A549 (cell line): Measurements from ENCODE around the gene ZNF580.

Source experiments
- BHLHE40 ChIP-seq: IDR thresholded peaks from 2 replicates; pipeline ENCODE4 v1.6.1; 2012; ENCODE audit warnings: low read depth, low read length, inconsistent platforms
- CTCF ChIP-seq: fragments of >200 bp; sonication (Bioruptor Twin); formaldehyde crosslinking; IDR thresholded peaks from 3 replicates; pipeline ENCODE4 v1.5.1; 2016
- EP300 ChIP-seq, 2 experiments: fragments of >200 bp; sonication (Bioruptor Twin); formaldehyde crosslinking; IDR thresholded peaks; 2 replicates in 1 of 2; 3 replicates in 1 of 2; pipeline ENCODE4 v1.6.1; 2016 to 2017
- HOXA7 ChIP-seq: fragments of 250-450 bp; sonication (Bioruptor Pico); IDR thresholded peaks from 2 replicates; pipeline ENCODE4 v1.5.0; 2020; ENCODE audit warnings: mild to moderate bottlenecking, moderate library complexity
- JUN ChIP-seq, 2 experiments: fragments of >200 bp; sonication (Bioruptor Twin); formaldehyde crosslinking; IDR thresholded peaks; 2 replicates in 1 of 2; 3 replicates in 1 of 2; pipeline ENCODE4 v1.6.1; 2016 to 2017
- POLR2A ChIP-seq: IDR thresholded peaks from 2 replicates; pipeline ENCODE4 v1.6.1; 2012; ENCODE audit warnings: mild to moderate bottlenecking, low read length
- REST ChIP-seq: fragments of 200-600 bp; sonication (generic); IDR thresholded peaks from 2 replicates; pipeline ENCODE4 v1.6.1; 2016; ENCODE audit warnings: antibody characterized with exemption, mild to moderate bottlenecking, moderate library complexity
- RFX5 ChIP-seq: fragments of 450-650 bp; IDR thresholded peaks from 2 replicates; pipeline ENCODE4 v1.7.1; 2014; ENCODE audit warnings: antibody characterized with exemption, mild to moderate bottlenecking, moderate library complexity
- SMC3 ChIP-seq: fragments of >200 bp; sonication (Bioruptor Twin); formaldehyde crosslinking; IDR thresholded peaks from 3 replicates; pipeline ENCODE4 v1.6.1; 2018; ENCODE audit warnings: inconsistent platforms
- SREBF2 ChIP-seq: fragments of 450-650 bp; IDR thresholded peaks from 2 replicates; pipeline ENCODE4 v1.6.1; 2014; ENCODE audit warnings: mild to moderate bottlenecking, moderate library complexity

DNA sequence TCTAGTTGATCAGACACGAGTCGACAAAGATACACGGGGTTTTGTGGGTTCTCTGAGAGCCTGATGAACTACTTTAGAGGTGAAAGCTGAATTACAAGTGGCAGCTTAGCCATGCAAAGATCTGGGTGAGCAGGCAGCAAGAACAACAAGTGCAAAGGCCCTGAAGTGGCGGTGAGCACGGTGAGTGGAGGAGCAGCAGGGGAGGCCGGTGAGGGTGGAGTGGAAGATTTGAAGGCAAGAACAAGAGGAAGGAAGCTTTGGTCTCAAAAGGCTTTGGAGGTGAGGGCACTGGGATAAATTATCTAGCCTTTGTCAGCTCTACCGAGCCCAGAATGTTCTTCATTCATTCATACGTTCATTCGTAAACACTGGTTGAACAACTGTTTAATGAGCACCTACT is 34.0 kb upstream of the ZNF580 start:
- TF ChIP-seq CTCF: no peak
- no peak for TF ChIP-seq JUN (IDR thresholded peaks at IDR 0.05)
- no peak for TF ChIP-seq EP300 (IDR thresholded peaks at IDR 0.05)
- no peak for TF ChIP-seq SMC3
- no peak for TF ChIP-seq SREBF2
- no peak for TF ChIP-seq HOXA7 (CRISPR knock-in tag)
- TF ChIP-seq POLR2A: no peak
- TF ChIP-seq RFX5: no peak
- TF ChIP-seq BHLHE40: no peak
- TF ChIP-seq REST: no peak
